BE2C (cell line): ENCODE data around the gene TFF3.

Experiments used
- DNase-seq: peaks from one replicate; pipeline ENCODE4 v3.0.0-alpha.2; 2020
- H3K27me3 ChIP-seq: fragments of 250-450 bp; sonication (Bioruptor Pico); 2 replicates; pipeline ENCODE4 v1.5.1; 2020; ENCODE audit warnings: mild to moderate bottlenecking
- H3K36me3 ChIP-seq: fragments of 250-450 bp; sonication (Bioruptor Pico); 2 replicates; pipeline ENCODE4 v1.5.1; 2020; ENCODE audit warnings: mild to moderate bottlenecking
- H3K4me1 ChIP-seq: fragments of 250-450 bp; sonication (Bioruptor Pico); 2 replicates; pipeline ENCODE4 v1.5.1; 2020
- H3K4me3 ChIP-seq: 2 replicates; pipeline ENCODE4 v1.5.1; 2011; ENCODE audit warnings: low read depth, low read length
- H3K9me3 ChIP-seq: fragments of 250-450 bp; sonication (Bioruptor Pico); 2 replicates; pipeline ENCODE4 v1.5.1; 2020
- CTCF ChIP-seq: IDR thresholded peaks from 2 replicates; pipeline ENCODE4 v1.5.1; 2012; ENCODE audit warnings: mild to moderate bottlenecking, low read depth, low read length

The TFF3 gene

GRCh38 chr21:42281181-42281680 lies 34.0 kb downstream of the TFF3 start:
- H3K9me3 ChIP-seq: no peaks in the 10 kb centered on the region
- H3K36me3 ChIP-seq: peaks cover 2% of the 10 kb centered on the region; the same call in 1 of the 2 replicates
- no peaks in the 10 kb centered on the region for H3K4me1 ChIP-seq
- no peak for DNase-seq
- TF ChIP-seq CTCF: no peak
- no peak overlapping the region for H3K4me3 ChIP-seq
- H3K27me3 ChIP-seq: no peaks in the 10 kb centered on the region

GRCh38 chr21:42280356-42281180 lies 34.6 kb downstream of the TFF3 start:
- DNase-seq: no peak
- Histone ChIP-seq H3K4me3 (no peak overlapping the region), H3K27me3 (no peaks in the 10 kb centered on the region), H3K9me3 (no peaks in the 10 kb centered on the region), H3K4me1 (no peaks in the 10 kb centered on the region), H3K36me3 (no peaks in the 10 kb centered on the region)
- TF ChIP-seq CTCF: no peak

- no peak overlapping the region for H3K4me3 ChIP-seq
- no peak for DNase-seq
- no peaks in the 10 kb centered on the region for H3K36me3 ChIP-seq
- TF ChIP-seq CTCF: no peak
- no peaks in the 10 kb centered on the region for H3K4me1 ChIP-seq
- no peaks in the 10 kb centered on the region for H3K27me3 ChIP-seq
- H3K9me3 ChIP-seq: no peaks in the 10 kb centered on the region
Measured at GRCh38 chr21:42279888-42280287, 35.3 kb downstream of the TFF3 start.

- Histone ChIP-seq H3K27me3 (no peaks in the 10 kb centered on the region), H3K36me3 (no peaks in the 10 kb centered on the region), H3K9me3 (no peaks in the 10 kb centered on the region), H3K4me3 (no peak overlapping the region), H3K4me1 (no peaks in the 10 kb centered on the region)
- TF ChIP-seq CTCF: no peak
- no peak for DNase-seq
Measured at GRCh38 chr21:42279341-42279871, 35.8 kb downstream of the TFF3 start.

GRCh38 chr21:42278451-42279149 lies 36.6 kb downstream of the TFF3 start:
- H3K4me3 ChIP-seq: no peak overlapping the region
- DNase-seq: no peak
- H3K36me3 ChIP-seq: no peaks in the 10 kb centered on the region
- no peaks in the 10 kb centered on the region for H3K9me3 ChIP-seq
- no peak for TF ChIP-seq CTCF
- no peaks in the 10 kb centered on the region for H3K27me3 ChIP-seq
- no peaks in the 10 kb centered on the region for H3K4me1 ChIP-seq
